SH-SY5Y (cell line): ENCODE results near the gene LRRC4B.

Experiments used
- GATA2 ChIP-seq: IDR thresholded peaks from 2 replicates; pipeline ENCODE4 v1.6.1; 2011; ENCODE audit warnings: mild to moderate bottlenecking, low read depth, low read length
- GATA3 ChIP-seq: IDR thresholded peaks from 2 replicates; pipeline ENCODE4 v1.6.1; 2011; ENCODE audit warnings: low read depth, mild to moderate bottlenecking, low read length, moderate library complexity

DNA sequence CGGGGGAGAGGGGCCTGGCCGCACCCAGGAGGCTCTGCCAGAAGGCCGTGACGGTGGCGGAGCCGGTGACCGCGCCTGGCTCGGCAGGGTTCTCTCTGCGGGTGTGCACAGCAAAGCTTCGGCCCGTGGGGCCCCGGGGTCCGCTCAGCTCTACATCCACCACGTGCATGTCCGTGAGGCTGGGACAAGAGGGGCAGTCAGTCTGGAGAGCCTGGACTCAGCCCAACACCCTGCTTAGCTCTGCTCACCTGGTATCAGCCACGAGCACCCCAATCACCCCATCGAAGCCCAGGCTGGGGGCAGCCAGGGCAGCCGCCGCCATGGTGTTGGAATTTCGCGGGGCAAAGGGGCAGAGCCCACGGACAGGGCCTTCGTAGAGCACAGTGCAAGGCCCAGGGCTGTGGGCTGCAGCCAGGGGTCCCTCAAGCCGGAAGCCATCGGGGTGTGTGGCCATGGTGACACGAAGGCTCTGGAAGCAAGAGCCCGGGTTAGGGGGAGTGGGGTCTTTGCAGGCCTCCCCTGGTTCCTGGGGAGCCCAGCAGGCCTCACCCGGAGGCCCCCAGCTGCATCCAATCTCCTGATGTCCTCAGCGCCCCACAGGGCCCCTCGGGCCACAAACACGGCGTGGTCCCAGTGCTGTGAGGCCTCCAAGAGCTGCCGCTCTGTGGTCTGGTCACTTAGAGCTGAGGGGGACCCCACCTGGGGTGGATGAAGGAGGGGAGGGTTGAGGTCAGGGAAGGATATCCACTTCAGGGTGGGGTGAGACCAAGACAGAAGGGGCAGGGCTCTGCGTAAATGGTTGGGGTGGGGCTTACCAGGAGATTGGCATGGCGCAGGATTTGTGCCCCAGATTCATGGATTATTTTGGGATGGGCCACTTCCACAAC, 55.9 kb downstream of the LRRC4B start:
- TF ChIP-seq GATA2, result no peak
- TF ChIP-seq GATA3, result no peak
